HEK293 (cell line): ENCODE data around the gene DDX43.
A peak's percentile ranks its signal among the peaks of the same experiment; 100 is the strongest.

Source experiments
- GLIS2 ChIP-seq: fragments of 450-650 bp; formaldehyde crosslinking; IDR thresholded peaks from 2 replicates; pipeline ENCODE4 v1.5.1; 2016; ENCODE audit warnings: missing biosample characterization, missing genetic modification characterization
- HIC1 ChIP-seq: fragments of 450-650 bp; formaldehyde crosslinking; IDR thresholded peaks from 2 replicates; pipeline ENCODE4 v1.5.1; 2016; ENCODE audit warnings: missing biosample characterization, missing genetic modification characterization
- PRDM10 ChIP-seq: fragments of 450-650 bp; formaldehyde crosslinking; IDR thresholded peaks from 2 replicates; pipeline ENCODE4 v1.5.1; 2016; ENCODE audit warnings: missing biosample characterization, missing genetic modification characterization
- REST ChIP-seq: fragments of 450-650 bp; formaldehyde crosslinking; IDR thresholded peaks from 2 replicates; pipeline ENCODE4 v1.5.1; 2016; ENCODE audit warnings: missing biosample characterization, missing genetic modification characterization
- TSHZ1 ChIP-seq: fragments of 450-650 bp; formaldehyde crosslinking; IDR thresholded peaks from 2 replicates; pipeline ENCODE4 v1.5.1; 2016; ENCODE audit warnings: missing biosample characterization, missing genetic modification characterization, borderline replicate concordance
- ZBTB26 ChIP-seq: fragments of 450-650 bp; formaldehyde crosslinking; optimal IDR thresholded peaks from 2 replicates; pipeline ENCODE3; 2016; ENCODE audit warnings: missing biosample characterization, mild to moderate bottlenecking, missing genetic modification characterization
- ZFP3 ChIP-seq: fragments of 450-650 bp; formaldehyde crosslinking; IDR thresholded peaks from 2 replicates; pipeline ENCODE4 v1.5.1; 2016; ENCODE audit warnings: low read depth, missing biosample characterization, missing genetic modification characterization
- ZNF112 ChIP-seq: fragments of 450-650 bp; formaldehyde crosslinking; IDR thresholded peaks from 2 replicates; pipeline ENCODE4 v1.5.0; 2017; ENCODE audit warnings: missing biosample characterization, missing genetic modification characterization
- ZNF157 ChIP-seq: fragments of 450-650 bp; formaldehyde crosslinking; IDR thresholded peaks from 2 replicates; pipeline ENCODE4 v1.5.1; 2016; ENCODE audit warnings: missing biosample characterization, missing genetic modification characterization
- ZNF23 ChIP-seq: fragments of 450-650 bp; formaldehyde crosslinking; IDR thresholded peaks from 2 replicates; pipeline ENCODE4 v1.5.1; 2016; ENCODE audit warnings: missing biosample characterization, missing genetic modification characterization, borderline replicate concordance
- ZNF24 ChIP-seq: fragments of 450-650 bp; formaldehyde crosslinking; IDR thresholded peaks from 2 replicates; pipeline ENCODE4 v1.5.1; 2016; ENCODE audit warnings: missing biosample characterization, missing genetic modification characterization
- ZNF292 ChIP-seq: fragments of 450-650 bp; formaldehyde crosslinking; IDR thresholded peaks from 2 replicates; pipeline ENCODE4 v1.5.1; 2016; ENCODE audit warnings: low read depth, missing biosample characterization, missing genetic modification characterization, borderline replicate concordance
- ZNF302 ChIP-seq: fragments of 450-650 bp; formaldehyde crosslinking; IDR thresholded peaks from 2 replicates; pipeline ENCODE4 v1.5.1; 2016; ENCODE audit warnings: missing biosample characterization, missing genetic modification characterization, low read depth
- ZNF510 ChIP-seq: fragments of 450-650 bp; formaldehyde crosslinking; IDR thresholded peaks from 2 replicates; pipeline ENCODE4 v1.5.1; 2018; ENCODE audit warnings: mild to moderate bottlenecking, missing genetic modification characterization, missing biosample characterization; ENCODE audit not compliant: insufficient replicate concordance
- ZNF514 ChIP-seq: fragments of 450-650 bp; formaldehyde crosslinking; IDR thresholded peaks from 2 replicates; pipeline ENCODE4 v1.5.1; 2016; ENCODE audit warnings: missing biosample characterization, missing genetic modification characterization
- ZNF555 ChIP-seq: fragments of 450-650 bp; formaldehyde crosslinking; conservative IDR thresholded peaks from 2 replicates; pipeline ENCODE4 v1.5.1; 2017; ENCODE audit warnings: missing biosample characterization, mild to moderate bottlenecking, missing genetic modification characterization, inconsistent platforms
- ZNF664 ChIP-seq: fragments of 450-650 bp; formaldehyde crosslinking; IDR thresholded peaks from 2 replicates; pipeline ENCODE4 v1.5.1; 2016; ENCODE audit warnings: missing biosample characterization, missing genetic modification characterization
- ZNF692 ChIP-seq: fragments of 450-650 bp; formaldehyde crosslinking; IDR thresholded peaks from 2 replicates; pipeline ENCODE4 v1.5.1; 2016; ENCODE audit warnings: missing biosample characterization, missing genetic modification characterization
- ZNF843 ChIP-seq: fragments of 450-650 bp; formaldehyde crosslinking; IDR thresholded peaks from 2 replicates; pipeline ENCODE4 v1.5.1; 2016; ENCODE audit warnings: missing biosample characterization, missing genetic modification characterization
- ZSCAN18 ChIP-seq: fragments of 450-650 bp; formaldehyde crosslinking; IDR thresholded peaks from 2 replicates; pipeline ENCODE4 v1.5.1; 2016; ENCODE audit warnings: missing biosample characterization, missing genetic modification characterization

The DDX43 gene

GRCh38 chr6:73461537-73462350 lies 67.1 kb downstream of the DDX43 start, which contains the start of gene MTO1 (continued):
- TF ChIP-seq ZNF302 (peak; percentile 60; the same call in 1 of the 2 replicates), ZNF112 (tag by site-specific recombination) (no peak), ZNF24 (tag by site-specific recombination) (peak; percentile 73; the same call in 1 of the 2 replicates), ZFP3 (peak; percentile 47; the same call in 1 of the 2 replicates), ZNF510 (tag by site-specific recombination) (peak; percentile 98), GLIS2 (tag by site-specific recombination) (no peak), REST (peak; percentile 93), ZNF692 (tag by site-specific recombination) (peak; percentile 43; the same call in 1 of the 2 replicates), ZNF292 (tag by site-specific recombination) (peak; percentile 98), TSHZ1 (tag by site-specific recombination) (peak; percentile 25; the same call in 1 of the 2 replicates), ZNF555 (tag by site-specific recombination) (peak; percentile 100), ZNF23 (tag by site-specific recombination) (no peak), HIC1 (peak; percentile 55; the same call in 1 of the 2 replicates), ZNF157 (tag by site-specific recombination) (no peak), ZNF664 (tag by site-specific recombination) (peak; percentile 97), PRDM10 (tag by site-specific recombination) (peak; percentile 97), ZSCAN18 (tag by site-specific recombination) (no peak), ZNF514 (tag by site-specific recombination) (peak; percentile 85; the same call in 1 of the 2 replicates), ZBTB26 (peak; percentile 16), ZNF843 (tag by site-specific recombination) (no peak)
